Smooth muscle cell of the brain vasculature (primary cell): ENCODE results near the gene TBCCD1.
A peak's percentile ranks its signal among the peaks of the same experiment; 100 is the strongest.
"Not testable (repeated sequence)": the region's sequence is repeated elsewhere in the genome, so short reads cannot be mapped to it uniquely, and the experiment has no call there.

Source experiments
- DNase-seq: peaks from one replicate; pipeline ENCODE4 v3.0.0-alpha.2; 2012; ENCODE audit warnings: low read depth, low spot score

Gene TBCCD1

GRCh38 chr3:186551387-186551786 is 15.8 kb downstream of the TBCCD1 start:
- DNase-seq, result no peak

DNA sequence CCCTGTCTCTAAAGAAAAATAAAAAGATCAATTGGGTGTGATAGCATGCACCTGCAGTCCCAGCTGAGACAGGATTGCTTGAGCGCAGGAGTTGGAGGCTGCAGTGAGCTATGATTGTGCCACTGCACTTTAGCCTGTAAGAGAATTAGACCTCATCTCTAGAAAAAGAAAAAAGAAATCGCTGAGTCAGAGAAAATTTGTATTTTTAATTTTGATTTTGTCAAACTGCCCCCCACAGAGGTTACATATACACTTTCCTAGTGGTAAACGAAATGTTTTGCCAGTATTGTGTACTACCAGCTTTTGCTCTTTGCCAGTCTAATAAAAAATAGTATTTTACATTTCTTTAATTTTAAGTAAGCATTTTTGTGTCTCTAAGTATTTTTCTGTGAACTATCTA is 17.6 kb downstream of the TBCCD1 start:
- no peak for DNase-seq

- DNase-seq, result no peak
Measured at GRCh38 chr3:186544281-186544680, 22.9 kb downstream of the TBCCD1 start, which contains the start of gene CRYGS. TSS of gene CRYGS (minus strand) at chr3:186544380. CDS start at chr3:186544326, 54 bp downstream.

DNA sequence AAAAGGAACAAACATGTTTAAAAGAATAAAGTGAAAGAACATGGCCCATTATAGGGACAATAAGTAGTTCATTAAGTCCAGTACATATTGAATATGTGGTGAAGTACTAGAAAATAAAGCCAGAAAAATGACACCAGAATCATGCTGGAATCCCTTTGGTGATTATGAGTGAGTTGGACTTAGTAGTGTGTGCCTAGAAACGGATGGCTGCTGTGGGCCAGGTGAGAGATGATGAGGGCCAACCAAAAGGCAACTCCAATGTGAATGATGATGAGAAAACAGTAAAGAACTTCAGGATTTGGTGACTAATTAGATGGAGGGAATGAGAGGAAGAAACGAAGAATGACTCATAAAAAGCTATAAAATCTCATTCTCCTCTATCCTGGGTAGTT is 26.3 kb downstream of the TBCCD1 start:
- no peak for DNase-seq

DNA sequence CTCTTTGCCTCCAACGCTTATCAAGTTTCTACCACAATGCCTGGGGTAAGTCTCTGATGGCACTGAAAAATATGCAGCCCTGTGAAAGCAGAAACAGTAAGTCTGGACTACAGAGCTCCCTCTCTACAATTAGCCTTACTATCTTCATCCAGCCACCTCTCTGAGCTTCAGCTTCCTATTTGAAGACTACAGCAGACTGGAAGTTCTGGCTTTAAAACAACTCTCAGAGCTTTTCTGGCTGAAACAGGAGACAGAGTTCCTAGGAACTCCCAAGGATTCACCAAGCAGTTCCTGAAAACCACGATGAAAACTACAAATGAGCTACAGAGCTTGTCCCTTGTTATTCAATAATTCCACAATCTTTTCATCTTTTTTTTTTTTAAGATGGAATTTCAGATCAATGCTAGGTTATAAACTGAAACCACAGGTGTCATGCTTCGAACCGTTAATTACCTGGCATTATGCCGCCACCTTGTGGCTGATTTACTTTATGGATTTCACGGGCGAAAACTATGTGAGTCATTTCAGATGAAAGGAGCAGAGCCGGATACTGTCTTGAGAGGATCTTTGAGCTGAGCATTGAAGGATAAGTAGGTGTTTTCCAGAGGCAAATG is 26.8 kb downstream of the TBCCD1 start:
- DNase-seq, result peak; percentile 53

DNA sequence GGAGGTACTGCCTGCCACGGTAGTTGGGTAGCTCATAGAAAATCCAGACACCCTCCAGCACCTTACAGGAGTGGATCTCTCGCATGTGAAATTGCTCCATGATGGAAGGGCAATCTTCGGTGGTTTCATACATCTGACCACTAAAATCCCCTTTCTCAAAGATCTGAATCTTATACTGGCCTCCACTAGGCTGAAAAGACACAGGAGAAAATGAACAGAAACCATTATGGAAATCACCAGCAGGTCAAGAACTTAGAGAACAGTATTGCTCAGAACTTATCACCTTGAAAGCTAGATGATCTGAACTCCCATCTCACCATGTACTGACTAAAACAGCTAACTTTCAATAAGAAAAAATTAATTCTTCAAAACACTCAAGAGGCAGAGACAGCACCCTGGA is 28.4 kb downstream of the TBCCD1 start:
- no peak for DNase-seq

DNA sequence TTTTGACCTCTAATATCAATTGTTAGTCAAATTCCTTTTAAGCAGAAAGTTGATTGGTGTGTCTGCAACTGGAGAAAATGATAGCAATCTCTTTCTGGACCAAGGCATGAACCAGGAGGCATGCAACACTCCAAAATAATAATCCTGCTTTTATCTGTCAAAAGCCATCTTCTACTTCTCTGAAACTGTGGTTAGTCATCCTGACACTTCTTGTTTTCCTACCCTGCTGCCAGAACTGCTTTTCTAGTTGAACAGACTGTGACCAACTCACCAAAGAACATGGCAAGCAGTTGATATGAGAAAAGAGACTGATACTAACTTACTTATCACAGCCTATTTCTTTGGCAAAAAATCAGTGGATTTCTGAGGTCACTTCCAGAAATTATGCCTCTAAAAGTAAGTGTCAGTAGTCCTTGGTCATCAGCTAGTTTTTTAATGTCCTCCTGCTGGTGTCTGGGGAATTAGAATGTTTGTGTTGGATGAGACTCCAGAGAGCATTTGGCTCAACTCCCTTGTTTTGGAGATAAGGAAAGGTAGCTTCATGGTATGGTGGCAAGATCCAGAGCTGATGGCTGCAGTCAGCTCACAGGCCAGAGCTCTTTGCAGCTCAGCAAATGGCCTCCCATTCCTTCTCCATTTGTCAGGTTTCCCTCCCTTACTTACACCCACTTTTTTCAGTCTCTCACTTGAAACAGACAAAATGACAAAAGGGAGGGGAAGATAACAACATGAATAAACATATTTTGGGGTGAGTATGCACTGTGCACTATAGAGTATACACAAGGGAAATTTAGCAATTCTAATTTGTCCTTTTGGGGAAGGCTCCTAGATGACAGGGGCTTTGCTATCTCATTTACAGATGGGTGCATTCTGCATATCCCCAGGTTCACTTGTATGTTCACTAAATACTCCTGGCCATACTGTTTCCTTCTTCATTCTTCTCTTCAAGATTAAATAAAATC is 30.0 kb downstream of the TBCCD1 start:
- DNase-seq, result no peak

GRCh38 chr3:186534113-186534669 is 32.9 kb downstream of the TBCCD1 start:
- DNase-seq, result no peak

- DNase-seq, result no peak
Measured at GRCh38 chr3:186532598-186533072, 34.5 kb downstream of the TBCCD1 start.

DNA sequence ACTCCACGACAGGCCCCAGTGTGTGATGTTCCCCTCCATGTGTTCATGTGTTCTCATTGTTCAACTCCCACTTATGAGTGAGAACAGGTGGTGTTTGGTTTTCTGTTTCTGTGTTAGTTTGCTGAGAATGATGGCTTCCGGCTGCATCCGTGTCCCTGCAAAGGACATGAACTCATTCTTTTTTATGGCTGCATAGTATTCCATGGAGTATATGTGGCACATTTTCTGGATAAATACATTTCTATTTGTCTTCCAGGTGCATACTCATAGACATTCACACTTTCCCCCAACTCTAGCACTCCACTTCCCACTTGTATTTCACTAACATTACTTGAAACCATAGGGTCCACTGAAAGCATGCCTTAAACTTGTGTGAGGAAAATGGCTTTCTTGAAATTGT is 35.4 kb downstream of the TBCCD1 start:
- DNase-seq, result not testable (repeated sequence)

- no peak for DNase-seq
Measured at GRCh38 chr3:186530415-186530814, 36.7 kb downstream of the TBCCD1 start.

GRCh38 chr3:186529201-186529999 is 37.7 kb downstream of the TBCCD1 start:
- no peak for DNase-seq

- no peak for DNase-seq
Measured at GRCh38 chr3:186526256-186526606, 40.9 kb downstream of the TBCCD1 start.

DNA sequence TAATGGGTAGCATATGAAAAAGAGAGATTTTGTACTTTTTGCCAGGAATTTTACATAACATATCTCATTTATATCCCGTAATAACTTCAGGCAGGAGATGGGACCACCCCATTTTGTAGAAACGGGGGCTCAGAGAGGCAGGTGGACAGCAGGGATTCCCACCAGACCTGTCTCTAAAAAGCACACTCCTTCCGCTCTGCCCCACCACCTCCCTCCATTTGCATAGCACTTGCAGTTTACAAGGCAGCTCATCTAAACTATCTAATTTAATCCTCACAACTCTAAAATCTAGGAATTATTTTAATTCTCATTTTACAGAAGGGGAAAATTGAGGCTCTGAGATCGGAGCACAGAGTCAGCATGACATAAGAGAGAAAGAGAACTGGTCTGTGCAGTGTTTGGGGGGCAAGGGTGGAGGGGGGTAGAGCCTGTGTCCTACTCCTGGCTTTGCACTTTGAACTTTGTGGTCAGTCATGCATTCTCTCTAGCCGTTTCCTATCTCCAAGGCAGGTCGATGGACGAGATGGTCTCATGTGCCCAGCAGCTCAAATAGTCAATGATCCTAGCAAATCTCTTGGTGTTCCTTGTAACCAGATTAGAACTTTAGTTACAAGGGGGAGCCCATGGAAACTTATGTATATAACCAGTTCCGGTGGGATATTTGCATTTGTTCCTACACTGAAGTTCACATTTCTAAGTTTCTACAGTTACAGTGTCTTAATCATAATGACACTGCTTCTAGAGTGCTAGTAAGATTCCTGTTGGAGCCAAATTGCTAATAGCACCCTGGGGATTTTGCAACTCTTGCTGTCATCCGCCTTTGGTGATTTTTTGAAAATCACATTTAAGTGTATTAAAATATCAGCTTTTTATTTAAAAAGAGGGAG is 41.5 kb downstream of the TBCCD1 start:
- no peak for DNase-seq

GRCh38 chr3:186524616-186525015 is 42.5 kb downstream of the TBCCD1 start:
- DNase-seq, result no peak

DNA sequence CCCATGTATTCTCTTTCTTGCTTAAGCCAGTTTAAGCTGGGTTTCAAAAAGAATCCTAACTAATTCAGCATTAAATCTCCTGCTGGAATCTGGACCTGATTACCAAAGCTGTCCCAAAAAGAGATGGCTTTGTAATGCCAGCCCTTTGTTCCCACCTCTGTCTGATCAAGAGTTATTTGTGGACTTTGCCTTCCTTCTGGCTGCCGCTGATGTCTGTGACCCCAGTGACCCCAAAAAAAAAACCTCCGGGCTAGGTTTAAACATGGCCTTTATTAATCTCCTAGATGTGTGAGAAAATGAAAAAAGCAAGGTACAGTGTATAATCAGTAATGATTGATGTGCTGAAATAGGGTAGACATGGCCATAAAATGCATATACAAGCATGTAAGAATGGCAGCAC is 43.7 kb downstream of the TBCCD1 start:
- no peak for DNase-seq

- no peak for DNase-seq
Measured at GRCh38 chr3:186523022-186523421, 44.1 kb downstream of the TBCCD1 start.

- DNase-seq, result no peak
Measured at GRCh38 chr3:186520957-186521842, 45.9 kb downstream of the TBCCD1 start.

- DNase-seq, result no peak
Measured at GRCh38 chr3:186520431-186520830, 46.7 kb downstream of the TBCCD1 start.
